A172 (cell line): ENCODE results near the gene LZTR1. TPM values are rescaled to one million over a fixed set of nuclear protein-coding genes. Genes with fewer than 3 reads are reported as not detected.
A peak's percentile ranks its signal among the peaks of the same experiment; 100 is the strongest.

Experiments
- DNase-seq: peaks from one replicate; pipeline ENCODE4 v3.0.0-alpha.2; 2015; ENCODE audit warnings: low spot score
- total RNA-seq: library from RNA; depleted of rRNA; stranded (reverse); fragments of >200 nt; shearing (Covaris generic); gene quantifications from 2 replicates; pipeline ENCODE4 v1.2.3, GENCODE V29; 2014

The LZTR1 gene
- total RNA-seq, 1 experiment from 2014 or later = 18.9 TPM

- DNase-seq = no peak
These were observed 33.4 kb downstream of the LZTR1 start for GRCh38 chr22:21015466-21016006.

- no peak for DNase-seq
These were observed 34.7 kb downstream of the LZTR1 start for GRCh38 chr22:21016644-21017420.

- no peak for DNase-seq
These were observed 36.2 kb downstream of the LZTR1 start for GRCh38 chr22:21018314-21018713.

GRCh38 chr22:21020802-21021429, 38.8 kb downstream of the LZTR1 start:
- DNase-seq = no peak

GRCh38 chr22:21022507-21022906, 40.4 kb downstream of the LZTR1 start:
- no peak for DNase-seq

- DNase-seq = no peak
These were observed 41.0 kb downstream of the LZTR1 start for GRCh38 chr22:21022955-21023614.

- no peak for DNase-seq
These were observed 43.2 kb downstream of the LZTR1 start for GRCh38 chr22:21025266-21025665.

- DNase-seq = no peak
These were observed 44.0 kb downstream of the LZTR1 start for GRCh38 chr22:21025763-21026755.

- DNase-seq = peak; percentile 31
These were observed 44.9 kb downstream of the LZTR1 start for GRCh38 chr22:21026783-21027692.

- no peak for DNase-seq
These were observed 46.5 kb downstream of the LZTR1 start for GRCh38 chr22:21028277-21029251.

- no peak for DNase-seq
These were observed 47.5 kb downstream of the LZTR1 start for GRCh38 chr22:21029486-21030025.

- no peak for DNase-seq
These were observed 47.9 kb downstream of the LZTR1 start for GRCh38 chr22:21030032-21030431.

- no peak for DNase-seq
These were observed 48.8 kb downstream of the LZTR1 start for GRCh38 chr22:21030621-21031544.

GRCh38 chr22:21031545-21032036, 49.5 kb downstream of the LZTR1 start:
- DNase-seq = no peak

- DNase-seq = no peak
These were observed 50.2 kb downstream of the LZTR1 start, which contains the start of gene SLC7A4 for GRCh38 chr22:21032037-21032867. Gene SLC7A4, minus strand, starts transcription at chr22:21032561. Its CDS starts 749 bp downstream, at chr22:21031812.
